ENCODE data around the gene OSBPL5.

The OSBPL5 gene

DNA sequence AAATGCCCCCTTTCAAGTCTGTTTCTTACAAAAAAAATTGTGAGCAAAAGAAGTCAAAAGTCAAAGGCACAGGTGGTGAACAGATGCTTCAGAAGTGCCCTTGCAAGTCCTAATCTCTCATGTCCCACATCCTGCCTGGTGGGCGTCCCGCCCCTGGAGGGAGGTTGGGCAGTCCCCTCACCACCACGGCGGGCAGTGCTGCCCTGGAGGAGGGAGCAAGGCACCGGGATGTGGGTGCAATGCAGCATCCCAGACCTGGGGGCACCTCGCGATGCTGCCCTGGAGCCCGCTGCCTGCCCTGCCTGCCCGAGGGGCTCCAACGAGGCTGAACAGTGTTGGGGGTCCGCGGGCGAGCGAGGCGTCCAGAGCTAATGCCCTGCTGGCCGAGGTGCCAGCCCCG, 37.6 kb upstream of the OSBPL5 start:
- no peak for DNase-seq (ENCODE audit: low read depth, low spot score)
- no peak overlapping the region for H3K4me3 ChIP-seq (ENCODE audit: low read depth, low read length)
- no peak for TF ChIP-seq CTCF (IDR thresholded peaks at IDR 0.05; ENCODE audit: insufficient read depth, low read length, missing control alignments)
- POLR2A ChIA-PET, result no interaction called here
- CTCF ChIA-PET, result no interaction called here

DNA sequence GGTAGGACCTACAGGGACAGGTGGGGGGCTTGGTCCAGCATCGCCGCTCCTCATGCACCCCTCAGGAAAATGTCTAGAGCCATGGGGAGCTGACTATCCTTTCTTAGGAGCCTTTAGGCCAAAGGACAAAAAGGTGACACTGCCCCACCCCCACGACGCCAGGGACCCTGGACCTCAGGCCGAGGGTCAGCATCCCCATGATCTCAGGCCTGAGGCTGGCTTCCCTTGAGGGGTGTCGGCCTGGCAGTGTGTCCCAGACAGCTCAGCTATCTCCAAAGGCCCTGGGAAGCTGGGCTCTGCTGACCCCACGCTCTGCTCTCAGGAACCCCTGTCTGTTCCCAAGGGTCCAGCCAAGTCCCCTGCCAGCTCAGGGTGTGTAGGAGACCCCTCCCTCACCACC, 37.2 kb upstream of the OSBPL5 start:
- no peak for TF ChIP-seq CTCF (IDR thresholded peaks at IDR 0.05; ENCODE audit: insufficient read depth, low read length, missing control alignments)
- POLR2A ChIA-PET, result no interaction called here
- CTCF ChIA-PET, result no interaction called here
- no peak for DNase-seq (ENCODE audit: low read depth, low spot score)
- no peak overlapping the region for H3K4me3 ChIP-seq (ENCODE audit: low read depth, low read length)

DNA sequence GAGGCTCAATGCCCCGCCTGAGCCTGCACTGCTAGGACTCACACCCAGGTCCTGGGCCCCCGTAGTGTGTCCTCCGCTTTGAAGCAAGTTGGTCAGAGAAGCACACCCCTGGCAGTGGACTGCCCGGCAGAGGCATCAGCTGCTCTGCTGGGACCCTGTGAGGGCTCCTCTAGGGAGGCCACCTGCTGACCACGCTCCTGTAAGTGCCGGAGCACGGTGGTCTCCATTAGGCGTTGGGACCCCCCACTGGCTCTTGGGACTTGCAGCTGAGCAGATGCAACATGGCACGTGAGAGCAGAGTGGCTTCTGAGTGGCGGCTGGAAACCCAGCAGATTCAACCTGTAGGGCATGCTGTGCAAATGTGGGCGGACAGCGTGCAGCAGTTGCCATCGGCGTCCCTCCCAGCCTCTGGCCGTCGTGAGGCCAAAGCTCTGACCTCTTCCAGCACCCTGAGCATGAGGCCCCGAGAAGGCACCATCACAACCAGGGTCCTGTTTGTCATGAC, 36.6 kb upstream of the OSBPL5 start:
- POLR2A ChIA-PET, result no interaction called here
- no peak for DNase-seq (ENCODE audit: low read depth, low spot score)

GRCh38 chr11:3201112-3201581, 36.0 kb upstream of the OSBPL5 start:
- POLR2A ChIA-PET, result no interaction called here
- no peak for TF ChIP-seq CTCF (IDR thresholded peaks at IDR 0.05; ENCODE audit: insufficient read depth, low read length, missing control alignments)

More for the DNA sequence above, 36.6 kb upstream of the OSBPL5 start:
- no peak for TF ChIP-seq CTCF (IDR thresholded peaks at IDR 0.05; ENCODE audit: insufficient read depth, low read length, missing control alignments)
- CTCF ChIA-PET, result interaction anchor here (0.8 kb wide), 1 partner anchor 117 kb away, joined by 3 read pairs; no protein-coding TSS in a partner anchor
- no peak overlapping the region for H3K4me3 ChIP-seq (ENCODE audit: low read depth, low read length)

DNA sequence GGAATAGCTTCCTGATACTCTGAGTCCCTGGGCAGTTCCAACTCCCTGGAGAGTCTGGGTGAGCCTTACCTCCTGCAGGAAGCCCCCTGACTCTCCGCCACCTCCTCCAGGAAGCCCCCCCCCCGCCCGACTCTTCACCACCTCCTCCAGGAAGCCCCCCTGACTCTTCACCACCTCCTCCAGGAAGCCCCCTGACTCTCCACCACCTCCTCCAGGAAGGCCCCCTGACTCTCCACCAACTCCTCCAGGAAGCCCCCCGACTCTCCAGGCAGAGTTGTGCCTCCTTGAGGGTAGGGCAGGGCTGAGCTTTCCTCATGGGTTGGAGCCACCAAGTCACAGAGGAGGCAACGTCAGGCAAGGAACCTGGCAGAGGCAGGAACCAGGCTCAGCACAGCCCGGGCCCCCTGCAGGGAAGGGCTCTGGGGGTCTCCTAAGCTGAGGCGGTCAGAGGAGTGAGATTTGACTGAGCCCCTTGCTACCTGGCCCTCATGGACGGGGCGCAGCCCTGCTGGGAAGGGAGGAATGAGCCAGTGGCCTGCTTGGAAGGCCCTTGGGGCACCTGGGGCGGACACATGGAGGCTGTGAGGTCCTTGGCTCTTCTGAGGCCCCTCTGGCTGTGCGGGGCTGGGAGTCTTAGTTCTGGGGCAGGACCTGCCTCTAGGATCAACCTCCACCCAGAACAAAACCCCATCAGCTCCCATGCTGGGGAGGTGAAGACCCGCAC, 35.4 kb upstream of the OSBPL5 start:
- CTCF ChIA-PET, result interaction anchor here (0.7 to 0.8 kb wide), 2 partner anchors 10 to 116 kb away, joined by 3 read pairs; no protein-coding TSS in a partner anchor
- no peak overlapping the region for H3K4me3 ChIP-seq (ENCODE audit: low read depth, low read length)
- DNase-seq (ENCODE audit: low read depth, low spot score), result no peak
- POLR2A ChIA-PET, result no interaction called here
- TF ChIP-seq CTCF (IDR thresholded peaks at IDR 0.05; ENCODE audit: insufficient read depth, low read length, missing control alignments), result no peak

More at GRCh38 chr11:3201112-3201581, 36.0 kb upstream of the OSBPL5 start:
- no peak for DNase-seq (ENCODE audit: low read depth, low spot score)
- no peak overlapping the region for H3K4me3 ChIP-seq (ENCODE audit: low read depth, low read length)
- CTCF ChIA-PET, result interaction anchor here (0.7 to 0.8 kb wide), 2 partner anchors 10 to 116 kb away, joined by 3 read pairs; no protein-coding TSS in a partner anchor

- CTCF ChIA-PET, result no interaction called here
- POLR2A ChIA-PET, result no interaction called here
- DNase-seq (ENCODE audit: low read depth, low spot score), result no peak
- TF ChIP-seq CTCF (IDR thresholded peaks at IDR 0.05; ENCODE audit: insufficient read depth, low read length, missing control alignments), result no peak
- H3K4me3 ChIP-seq (ENCODE audit: low read depth, low read length), result no peak overlapping the region
Observed at GRCh38 chr11:3199537-3200295, 34.6 kb upstream of the OSBPL5 start.
